SK-N-SH treated with all-trans-retinoic acid at 6 μM for 48 hours (cell line): ENCODE measurements around the gene SLAMF7.

Experiments used
- ARNTL ChIP-seq: fragments of 450-650 bp; formaldehyde crosslinking; IDR thresholded peaks from 2 replicates; pipeline ENCODE4 v1.5.0; 2020; ENCODE audit warnings: low read depth, mild to moderate bottlenecking, moderate library complexity, borderline replicate concordance
- ESRRG ChIP-seq: fragments of 250-450 bp; sonication (Bioruptor Pico); IDR thresholded peaks from 2 replicates; pipeline ENCODE4 v1.6.1; 2021; ENCODE audit warnings: mild to moderate bottlenecking
- PATZ1 ChIP-seq: fragments of 250-450 bp; sonication (Bioruptor Pico); IDR thresholded peaks from 2 replicates; pipeline ENCODE4 v1.8.0; 2020; ENCODE audit warnings: mild to moderate bottlenecking, moderate library complexity, borderline replicate concordance
- PPARA ChIP-seq: fragments of 250-450 bp; sonication (Bioruptor Pico); IDR thresholded peaks from 2 replicates; pipeline ENCODE4 v1.5.0; 2020; ENCODE audit warnings: mild to moderate bottlenecking, borderline replicate concordance
- ZFP3 ChIP-seq: fragments of 250-450 bp; sonication (Bioruptor Pico); IDR thresholded peaks from 2 replicates; pipeline ENCODE4 v1.5.0; 2020; ENCODE audit warnings: mild to moderate bottlenecking, moderate library complexity

- TF ChIP-seq ESRRG (CRISPR knock-in tag) (no peak), ARNTL (CRISPR knock-in tag) (no peak), ZFP3 (CRISPR knock-in tag) (no peak), PPARA (CRISPR knock-in tag) (no peak), PATZ1 (CRISPR knock-in tag) (no peak)
Observed at GRCh38 chr1:160789051-160789701, 50.1 kb downstream of the SLAMF7 start.
